Thyroid gland (tissue), 4 donors: ENCODE measurements around the gene ATP1B1. TPM values are rescaled to one million over a fixed set of nuclear protein-coding genes. Genes with fewer than 3 reads are reported as not detected.
A peak's percentile ranks its signal among the peaks of the same experiment; 100 is the strongest.

Source experiments
- DNase-seq, 2 donors: peaks; one replicate each; pipeline ENCODE4 v3.0.0-alpha.2; 2019
- H3K27ac ChIP-seq, 3 donors: fragments of 200-600 bp; sonication (generic); 1 replicate in 2 of 3; 2 replicates in 1 of 3; pipeline ENCODE4 v1.5.1; 2016 to 2019; ENCODE audit warnings: mild to moderate bottlenecking in 1 of 3, moderate library complexity in 1 of 3
- H3K27me3 ChIP-seq: fragments of 200-600 bp; sonication (generic); one replicate; pipeline ENCODE4 v1.5.1; 2019
- H3K36me3 ChIP-seq, 2 donors: fragments of 200-600 bp; sonication (generic); one replicate each; pipeline ENCODE4 v1.5.1; 2016 to 2019
- H3K4me1 ChIP-seq, 2 donors: fragments of 200-600 bp; sonication (generic); one replicate each; pipeline ENCODE4 v1.5.1; 2017 to 2019
- H3K4me3 ChIP-seq, 3 donors: fragments of 200-600 bp; sonication (generic); replicated peaks in 1 of 3; 1 replicate in 2 of 3; 2 replicates in 1 of 3; pipeline ENCODE4 v1.5.1; 2016; ENCODE audit warnings: mild to moderate bottlenecking in 1 of 3
- H3K9me3 ChIP-seq: fragments of 200-600 bp; sonication (generic); one replicate; pipeline ENCODE4 v1.5.1; 2017
- CTCF ChIP-seq, 6 experiments: fragments of 200-600 bp in 3 of 6; fragments of 450-650 bp in 3 of 6; sonication (generic) in 3 of 6; IDR thresholded peaks; one replicate each; pipeline ENCODE4 v1.5.1; 2016 to 2019; ENCODE audit warnings: antibody characterized with exemption in 6 of 6, mild to moderate bottlenecking in 2 of 6, inconsistent platforms in 1 of 6, moderate library complexity in 1 of 6
- POLR2A ChIP-seq, 2 donors: fragments of 450-650 bp; IDR thresholded peaks; one replicate each; pipeline ENCODE4 v1.6.1; 2017; ENCODE audit warnings: antibody characterized with exemption in 2 of 2, mild to moderate bottlenecking in 2 of 2, moderate library complexity in 1 of 2
- WGBS, 2 donors: methylation state at CpG; one replicate each; pipeline ENCODE4 v1.1.5; 2017; 5-methylcytosine and 5-hydroxymethylcytosine counted together
- intact Hi-C: fragments of 100-400 bp; cut with DNase I; formaldehyde crosslinking; loops from one replicate; pipeline ENCODE4 v1.15.1; 2023
- total RNA-seq, 4 donors: library from RNA; depleted of rRNA; stranded (reverse); fragments of >200 nt; gene quantifications; one replicate each; pipeline ENCODE4 v1.2.3, GENCODE V29; 2016

ATP1B1 gene
- total RNA-seq, 4 donors from 2014 or later: 310 to 509 (median 429) TPM

- TF ChIP-seq CTCF (IDR thresholded peaks at IDR 0.05) (no peak), POLR2A (IDR thresholded peaks at IDR 0.05) (no peak)
Observed at GRCh38 chr1:169128562-169128961, 22.1 kb downstream of the ATP1B1 start.

GRCh38 chr1:169129109-169129784 is 22.8 kb downstream of the ATP1B1 start:
- 33 to 44% methylated on average over 6 of the region's 6 CpGs for WGBS, 2 donors
- peaks cover 74 to 77% of the 10 kb centered on the region in 2 donors for H3K4me1 ChIP-seq
- intact Hi-C loops: no loop called here
- H3K4me3 ChIP-seq: no peak overlapping the region
- peaks cover 32 to 38% of the 10 kb centered on the region in 2 donors for H3K36me3 ChIP-seq
- TF ChIP-seq POLR2A (IDR thresholded peaks at IDR 0.05) (peak in 1 of 2 donors; percentile 31), CTCF (IDR thresholded peaks at IDR 0.05) (no peak)
- no peaks in the 10 kb centered on the region for H3K27me3 ChIP-seq
- no peak for DNase-seq
- H3K27ac ChIP-seq: peak overlapping the region; percentile 69 to 92 (median 80)
- H3K9me3 ChIP-seq: no peaks in the 10 kb centered on the region

More at GRCh38 chr1:169128562-169128961, 22.1 kb downstream of the ATP1B1 start:
- intact Hi-C loops: no loop called here
- H3K4me1 ChIP-seq: peaks cover 74% of the 10 kb centered on the region in 2 donors
- H3K4me3 ChIP-seq: no peak overlapping the region
- 96% methylated on average over 2 of the region's 2 CpGs for WGBS, 2 donors
- peaks cover 32 to 38% of the 10 kb centered on the region in 2 donors for H3K36me3 ChIP-seq
- no peak for DNase-seq
- peak overlapping the region; percentile 69 to 92 (median 80) for H3K27ac ChIP-seq
- no peaks in the 10 kb centered on the region for H3K9me3 ChIP-seq
- no peaks in the 10 kb centered on the region for H3K27me3 ChIP-seq

GRCh38 chr1:169130683-169131082 is 24.2 kb downstream of the ATP1B1 start:
- Histone ChIP-seq H3K9me3 (no peaks in the 10 kb centered on the region), H3K27me3 (no peaks in the 10 kb centered on the region), H3K4me1 (peaks cover 65 to 79% of the 10 kb centered on the region in 2 donors), H3K36me3 (peaks cover 23 to 31% of the 10 kb centered on the region in 2 donors), H3K4me3 (no peak overlapping the region), H3K27ac (peak overlapping the region; percentile 69 to 92 (median 80))
- 71 to 80% methylated on average over 4 of the region's 4 CpGs for WGBS, 2 donors
- DNase-seq: no peak
- no peak for TF ChIP-seq CTCF (IDR thresholded peaks at IDR 0.05)
- no peak for TF ChIP-seq POLR2A (IDR thresholded peaks at IDR 0.05)
- intact Hi-C loops: no loop called here

GRCh38 chr1:169132512-169133227 is 26.2 kb downstream of the ATP1B1 start:
- Histone ChIP-seq H3K36me3 (peaks cover 7 to 17% of the 10 kb centered on the region in 2 donors), H3K27ac (peak overlapping the region; percentile 69 to 92 (median 80)), H3K4me3 (no peak overlapping the region), H3K4me1 (peaks cover 48 to 67% of the 10 kb centered on the region in 2 donors), H3K27me3 (no peaks in the 10 kb centered on the region), H3K9me3 (no peaks in the 10 kb centered on the region)
- TF ChIP-seq POLR2A (IDR thresholded peaks at IDR 0.05): no peak
- TF ChIP-seq CTCF (IDR thresholded peaks at IDR 0.05): no peak
- WGBS, 2 donors: 39 to 41% methylated on average over 4 of the region's 4 CpGs
- no peak for DNase-seq
- intact Hi-C loops: no loop called here

- H3K36me3 ChIP-seq: peaks cover 7 to 12% of the 10 kb centered on the region in 2 donors
- H3K4me3 ChIP-seq: no peak overlapping the region
- no peak for DNase-seq
- TF ChIP-seq POLR2A (IDR thresholded peaks at IDR 0.05) (no peak), CTCF (IDR thresholded peaks at IDR 0.05) (no peak)
- H3K27me3 ChIP-seq: no peaks in the 10 kb centered on the region
- intact Hi-C loops: no loop called here
- peak overlapping the region; percentile 69 to 92 (median 80) for H3K27ac ChIP-seq
- H3K4me1 ChIP-seq: peaks cover 44 to 64% of the 10 kb centered on the region in 2 donors
- H3K9me3 ChIP-seq: no peaks in the 10 kb centered on the region
- WGBS, 2 donors: 72 to 85% methylated on average over 5 of the region's 5 CpGs
Observed at GRCh38 chr1:169133228-169133576, 26.7 kb downstream of the ATP1B1 start.
